Activated naive CD4-positive, alpha-beta T cell treated with Interleukin-2 at 50 U/mL for 16 hours (primary cell): ENCODE data around the gene CACNG8.

Source experiments
- DNase-seq: peaks from one replicate; pipeline ENCODE4 v3.0.0-alpha.2; 2020

Gene CACNG8

DNA sequence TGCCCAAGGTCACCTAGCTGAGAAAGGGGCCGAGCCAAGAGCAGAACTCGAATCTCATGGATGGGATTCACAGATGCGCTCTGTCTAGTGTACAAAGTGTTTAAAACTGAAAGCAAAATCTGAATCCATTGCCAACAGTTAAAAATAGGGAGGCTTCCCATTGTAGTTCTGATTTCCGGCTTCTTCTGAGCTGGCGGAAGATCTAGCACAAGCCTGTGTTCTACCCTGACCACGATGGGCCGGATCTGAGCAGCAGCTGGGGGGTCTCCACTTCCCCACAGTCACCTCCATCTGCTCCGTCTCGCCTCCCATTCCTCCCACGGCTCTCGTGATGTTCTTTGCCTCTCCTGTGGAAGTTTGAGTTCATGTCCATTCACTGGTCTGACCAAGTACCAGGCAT lies 2.4 kb downstream of the CACNG8 start:
- no peak for DNase-seq

- DNase-seq, result no peak
These were observed 4.2 kb downstream of the CACNG8 start for GRCh38 chr19:53966931-53967330.

GRCh38 chr19:53969366-53969765 lies 6.6 kb downstream of the CACNG8 start:
- no peak for DNase-seq

GRCh38 chr19:53971673-53972072 lies 8.9 kb downstream of the CACNG8 start:
- no peak for DNase-seq

GRCh38 chr19:53977429-53977990 lies 14.8 kb downstream of the CACNG8 start:
- DNase-seq, result peak; percentile 61

DNA sequence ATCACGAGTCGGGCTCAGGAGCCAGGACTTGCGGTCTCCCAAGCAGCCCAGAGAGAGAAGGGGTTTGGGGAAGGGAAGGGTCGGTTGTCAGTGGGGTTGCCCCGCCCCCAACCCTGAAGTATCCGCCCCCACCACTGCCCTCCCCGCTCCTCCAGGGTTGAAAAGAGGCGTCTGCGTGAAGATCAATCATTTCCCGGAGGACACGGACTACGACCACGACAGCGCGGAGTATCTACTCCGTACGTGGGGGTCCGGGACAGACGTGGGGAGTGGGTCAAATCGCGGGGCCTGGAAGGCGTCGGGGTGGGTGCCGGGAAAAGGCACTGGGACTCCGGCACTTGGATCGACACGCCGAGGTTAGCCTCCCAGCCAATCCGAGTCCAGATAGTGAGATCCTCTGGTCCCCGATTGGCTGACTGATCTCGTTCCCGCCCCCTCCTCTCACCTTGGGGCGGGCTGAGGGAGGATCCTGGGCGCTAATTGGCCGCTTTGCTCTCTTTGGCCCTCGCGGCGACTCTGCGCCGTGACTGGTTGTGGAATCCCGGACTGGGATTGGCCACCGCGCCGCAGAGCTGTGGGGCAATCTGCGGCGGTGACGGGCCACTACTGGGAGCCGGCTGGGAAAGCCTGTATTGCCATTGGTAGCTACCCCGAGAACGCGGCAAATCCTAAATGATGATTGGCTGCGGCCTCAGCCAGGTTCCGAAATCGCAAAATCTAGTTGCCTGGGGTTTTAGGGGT lies 15.4 kb downstream of the CACNG8 start:
- DNase-seq, result peak; percentile 21

DNA sequence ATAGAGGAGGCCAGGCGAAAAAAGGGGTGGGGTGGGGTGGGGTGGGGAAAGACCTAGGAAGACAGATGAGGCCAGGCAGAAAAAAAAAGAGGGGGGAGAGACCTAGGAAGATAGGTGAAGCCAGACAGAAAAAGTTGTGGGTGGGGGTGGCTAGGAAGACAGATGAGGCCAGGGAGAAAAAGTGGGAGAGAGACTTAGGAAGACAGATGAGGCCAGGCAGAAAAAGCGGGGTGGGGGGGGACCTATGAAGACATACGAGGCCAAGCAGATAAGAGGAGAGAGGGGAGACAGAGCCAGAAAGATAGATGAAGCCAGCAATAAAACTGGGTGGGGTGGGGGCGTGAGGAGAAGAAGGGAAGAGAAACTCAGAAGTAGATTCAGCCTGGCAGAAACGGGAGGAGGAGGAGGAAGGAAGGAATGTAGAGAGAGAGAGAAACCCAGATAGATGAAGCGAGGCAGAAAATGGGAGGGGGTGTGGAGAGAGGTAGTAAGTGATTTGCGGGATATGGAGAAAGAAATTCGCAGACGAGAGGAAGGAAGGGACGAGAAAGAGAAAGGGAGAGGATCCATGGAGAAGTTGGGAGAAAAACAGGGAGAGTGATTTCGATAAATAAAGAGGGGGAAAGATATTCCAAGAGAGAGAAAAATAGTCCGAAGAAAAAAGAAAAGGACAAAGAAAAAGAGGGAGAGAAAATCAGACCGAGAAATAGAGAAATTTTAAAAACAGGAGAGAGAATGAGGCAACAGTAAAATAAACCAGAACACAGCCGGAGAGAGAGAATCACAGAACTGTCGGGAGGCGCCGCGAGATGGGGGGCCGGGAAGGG lies 16.5 kb downstream of the CACNG8 start:
- DNase-seq, result no peak

- DNase-seq, result no peak
These were observed 18.0 kb downstream of the CACNG8 start for GRCh38 chr19:53980539-53981375.

- DNase-seq, result no peak
These were observed 18.7 kb downstream of the CACNG8 start for GRCh38 chr19:53981376-53981951.

DNA sequence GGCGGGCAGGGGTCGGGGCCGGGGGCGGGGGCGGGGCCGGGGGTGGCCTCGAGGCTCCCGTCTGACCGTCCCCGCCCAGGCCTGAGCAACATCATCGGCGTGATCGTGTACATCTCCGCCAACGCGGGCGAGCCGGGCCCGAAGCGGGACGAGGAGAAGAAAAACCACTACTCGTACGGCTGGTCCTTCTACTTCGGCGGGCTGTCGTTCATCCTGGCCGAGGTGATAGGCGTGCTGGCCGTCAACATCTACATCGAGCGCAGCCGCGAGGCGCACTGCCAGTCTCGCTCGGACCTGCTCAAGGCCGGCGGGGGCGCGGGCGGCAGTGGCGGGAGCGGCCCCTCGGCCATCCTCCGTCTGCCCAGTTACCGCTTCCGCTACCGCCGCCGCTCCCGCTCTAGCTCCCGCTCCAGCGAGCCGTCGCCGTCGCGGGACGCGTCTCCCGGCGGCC lies 19.3 kb downstream of the CACNG8 start:
- DNase-seq, result no peak

DNA sequence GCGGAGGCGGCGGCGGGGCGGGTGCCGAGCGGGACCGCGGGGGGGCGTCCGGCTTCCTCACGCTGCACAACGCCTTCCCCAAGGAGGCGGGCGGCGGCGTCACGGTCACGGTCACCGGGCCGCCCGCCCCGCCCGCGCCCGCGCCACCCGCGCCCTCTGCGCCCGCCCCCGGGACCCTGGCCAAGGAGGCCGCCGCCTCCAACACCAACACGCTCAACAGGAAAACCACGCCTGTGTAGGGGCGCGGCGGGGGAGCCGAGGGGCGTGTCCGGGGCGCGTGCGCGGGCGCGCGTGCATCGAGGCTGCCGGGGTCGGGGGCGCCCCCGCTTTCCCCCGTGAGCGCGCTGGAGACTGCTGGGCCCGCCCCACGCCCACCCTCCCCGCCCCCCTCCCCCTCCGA lies 19.9 kb downstream of the CACNG8 start:
- no peak for DNase-seq

DNA sequence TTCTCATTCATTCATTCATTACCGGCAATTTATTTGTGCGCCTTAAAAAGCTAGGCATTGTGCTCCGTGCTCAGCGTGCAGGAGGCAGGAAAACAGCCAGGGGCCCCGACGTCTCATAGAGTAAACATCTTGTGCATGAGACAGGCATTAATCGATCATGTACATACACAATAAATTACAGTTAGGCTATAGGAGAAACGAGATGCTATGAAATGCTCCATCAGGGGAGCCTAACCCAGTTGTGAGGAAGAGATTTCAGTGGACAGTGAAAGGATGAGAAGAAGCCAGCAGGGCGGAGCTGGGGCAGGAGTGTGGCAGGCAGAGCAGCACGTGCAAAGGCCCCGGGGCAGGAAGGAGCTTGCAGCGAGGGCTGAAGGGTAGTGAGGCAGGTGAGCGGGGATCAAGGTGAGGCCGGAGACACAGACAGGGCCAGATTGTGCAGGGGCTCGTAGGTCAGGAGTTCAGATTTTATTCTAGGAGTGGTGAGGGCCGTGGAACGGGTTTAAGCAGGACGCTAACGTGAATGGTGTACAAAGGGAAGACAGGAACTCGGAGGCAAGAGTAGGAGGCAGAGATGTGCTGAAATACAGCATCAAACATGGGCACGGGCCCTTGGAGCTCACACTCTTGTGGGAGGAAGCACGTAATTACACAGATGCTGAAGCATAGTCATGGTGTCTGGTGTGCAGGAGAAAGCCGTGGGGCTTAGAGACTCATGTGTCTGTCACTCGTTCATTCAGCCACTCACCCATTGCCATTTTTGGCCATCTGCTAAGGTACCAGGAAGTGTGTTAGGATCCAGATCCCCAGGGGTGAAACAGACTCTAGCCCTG lies 20.9 kb downstream of the CACNG8 start:
- DNase-seq, result no peak

DNA sequence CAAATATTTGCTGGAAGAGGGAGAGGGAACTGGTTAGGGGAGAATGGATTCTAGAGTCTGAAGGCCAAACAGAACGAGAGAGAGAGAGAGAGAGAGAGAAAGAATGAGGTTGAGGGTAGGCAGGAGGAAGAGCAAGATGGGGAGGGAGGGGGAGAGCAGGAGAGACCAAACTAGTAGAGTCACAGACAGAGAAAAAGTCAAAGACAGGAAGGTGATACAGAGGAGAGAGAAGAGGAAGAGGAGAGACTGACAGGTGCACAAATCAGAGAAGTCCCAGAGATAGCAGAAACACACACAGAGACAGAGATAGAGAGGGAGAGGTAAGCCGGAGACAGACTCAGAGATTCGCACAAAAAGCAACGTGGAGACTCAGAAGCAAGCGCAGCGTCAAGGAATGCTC lies 23.1 kb downstream of the CACNG8 start:
- no peak for DNase-seq

- DNase-seq, result no peak
These were observed 26.2 kb downstream of the CACNG8 start for GRCh38 chr19:53988981-53989380.

DNA sequence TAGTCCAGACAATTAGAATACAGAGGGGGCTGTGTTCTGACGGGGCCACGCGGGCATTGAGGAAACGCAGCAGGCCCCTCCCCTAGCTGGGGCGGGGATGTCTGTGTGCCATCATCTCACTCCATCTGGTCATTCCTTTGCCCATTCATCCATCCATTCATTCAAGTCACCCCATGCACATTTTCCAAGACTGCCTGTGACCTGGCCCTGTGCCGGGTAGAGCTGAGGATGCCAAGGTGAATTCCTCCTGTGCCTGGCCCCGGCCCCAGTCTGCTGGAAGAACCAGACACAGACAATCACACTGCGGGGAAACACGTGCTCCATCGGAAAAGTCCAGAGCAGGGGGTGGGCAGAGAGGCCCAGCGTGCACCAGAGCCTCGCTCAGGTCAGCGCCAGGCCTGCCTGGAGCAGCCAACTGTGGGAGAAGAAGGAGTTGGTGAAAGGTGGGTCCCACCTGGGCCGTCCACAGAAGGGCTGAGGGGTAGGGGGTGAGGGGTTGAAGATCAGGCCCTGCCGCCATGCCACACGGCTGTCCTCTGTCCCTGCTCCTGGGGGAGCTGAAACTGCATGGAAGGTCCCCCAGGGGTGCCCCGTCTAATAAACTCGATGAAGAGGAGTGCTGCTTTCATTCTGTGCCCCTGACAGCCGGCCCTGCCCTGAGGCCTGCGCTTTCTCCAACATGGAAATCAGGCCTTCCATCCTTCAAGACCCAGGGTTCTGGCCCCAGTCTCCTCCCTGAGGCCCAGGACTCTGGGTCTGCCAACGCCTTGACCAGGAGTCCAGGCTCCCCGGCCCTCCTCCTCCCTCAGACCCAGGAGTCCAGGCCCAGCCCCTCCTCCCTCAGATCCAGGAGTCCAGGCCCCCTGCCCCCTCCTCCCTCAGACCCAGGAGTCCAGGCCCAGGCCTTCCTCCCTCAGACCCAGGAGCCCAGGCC lies 27.1 kb downstream of the CACNG8 start:
- no peak for DNase-seq

- DNase-seq, result no peak
These were observed 28.7 kb downstream of the CACNG8 start, which contains the start of gene CACNG6 for GRCh38 chr19:53991224-53992113. Gene CACNG6 (plus strand): TSS chr19:53991637. CDS start chr19:53992878, 1,241 bp downstream.

- DNase-seq, result no peak
These were observed 29.5 kb downstream of the CACNG8 start for GRCh38 chr19:53992211-53992610.

GRCh38 chr19:53992815-53993214 lies 30.1 kb downstream of the CACNG8 start:
- no peak for DNase-seq

GRCh38 chr19:53993448-53993847 lies 30.7 kb downstream of the CACNG8 start:
- DNase-seq, result no peak
